ENCODE measurements around the gene MCM8.

The MCM8 gene

GRCh38 chr20:6040958-6041807 lies 90.7 kb downstream of the MCM8 start:
- H3K4me1 ChIP-seq (ENCODE audit: control insufficient read depth, insufficient read depth, low read length, poor library complexity, severe bottlenecking), result no peaks in the 10 kb centered on the region
- H3K9me3 ChIP-seq (ENCODE audit: control insufficient read depth, low read length), result no peaks in the 10 kb centered on the region
- H3K4me3 ChIP-seq (ENCODE audit: extremely low read depth, insufficient read depth, low read length, poor library complexity, severe bottlenecking), result no peak overlapping the region
- WGBS, 2 experiments (ENCODE audit: insufficient coverage in 2 of 2), result 96 to 98% methylated on average over 55 to 64 of the region's 67 CpGs
- peaks cover 87% of the 10 kb centered on the region for H3K36me3 ChIP-seq (ENCODE audit: control insufficient read depth, insufficient read depth, low read length)
- H3K27ac ChIP-seq (ENCODE audit: low read depth, low read length, severe bottlenecking), result no peak overlapping the region

GRCh38 chr20:6041808-6042265 lies 91.4 kb downstream of the MCM8 start:
- WGBS, 2 experiments (ENCODE audit: insufficient coverage in 2 of 2), result 95 to 96% methylated on average over 26 of the region's 26 CpGs
- Histone ChIP-seq H3K4me3 (ENCODE audit: extremely low read depth, insufficient read depth, low read length, poor library complexity, severe bottlenecking) (no peak overlapping the region), H3K9me3 (ENCODE audit: control insufficient read depth, low read length) (no peaks in the 10 kb centered on the region), H3K36me3 (ENCODE audit: control insufficient read depth, insufficient read depth, low read length) (peaks cover 83% of the 10 kb centered on the region), H3K4me1 (ENCODE audit: control insufficient read depth, insufficient read depth, low read length, poor library complexity, severe bottlenecking) (no peaks in the 10 kb centered on the region), H3K27ac (ENCODE audit: low read depth, low read length, severe bottlenecking) (no peak overlapping the region)

DNA sequence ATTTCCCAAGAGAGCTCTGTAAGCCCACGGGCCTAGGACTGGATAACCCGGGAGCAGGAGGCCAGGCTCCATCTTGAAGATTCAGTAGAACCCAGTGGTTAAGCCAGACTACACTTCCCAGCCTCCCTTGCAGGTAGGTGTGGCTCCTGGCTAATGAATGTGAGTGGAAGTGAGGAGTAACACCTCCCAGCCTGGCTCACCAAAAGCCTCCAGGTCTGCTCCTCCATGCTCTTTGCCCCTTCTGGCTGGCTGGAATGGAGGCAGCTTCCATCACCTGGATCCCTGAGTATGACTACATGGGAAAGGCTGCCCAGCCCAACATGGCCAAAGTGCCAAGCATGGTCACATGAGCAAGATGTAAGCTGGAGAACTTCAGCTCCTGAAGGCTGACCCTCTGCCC lies 93.7 kb downstream of the MCM8 start:
- H3K4me3 ChIP-seq (ENCODE audit: extremely low read depth, insufficient read depth, low read length, poor library complexity, severe bottlenecking), result no peak overlapping the region
- no peaks in the 10 kb centered on the region for H3K9me3 ChIP-seq (ENCODE audit: control insufficient read depth, low read length)
- no peak overlapping the region for H3K27ac ChIP-seq (ENCODE audit: low read depth, low read length, severe bottlenecking)
- WGBS, 2 experiments (ENCODE audit: insufficient coverage in 2 of 2), result 87 to 100% methylated on average over 1 to 2 of the region's 2 CpGs
- H3K36me3 ChIP-seq (ENCODE audit: control insufficient read depth, insufficient read depth, low read length), result peaks cover 75% of the 10 kb centered on the region
- no peaks in the 10 kb centered on the region for H3K4me1 ChIP-seq (ENCODE audit: control insufficient read depth, insufficient read depth, low read length, poor library complexity, severe bottlenecking)

GRCh38 chr20:6045566-6045965 lies 95.1 kb downstream of the MCM8 start:
- H3K9me3 ChIP-seq (ENCODE audit: control insufficient read depth, low read length), result no peaks in the 10 kb centered on the region
- peaks cover 77% of the 10 kb centered on the region for H3K36me3 ChIP-seq (ENCODE audit: control insufficient read depth, insufficient read depth, low read length)
- no peaks in the 10 kb centered on the region for H3K4me1 ChIP-seq (ENCODE audit: control insufficient read depth, insufficient read depth, low read length, poor library complexity, severe bottlenecking)
- no peak overlapping the region for H3K4me3 ChIP-seq (ENCODE audit: extremely low read depth, insufficient read depth, low read length, poor library complexity, severe bottlenecking)
- no peak overlapping the region for H3K27ac ChIP-seq (ENCODE audit: low read depth, low read length, severe bottlenecking)

GRCh38 chr20:6046432-6046831 lies 96.0 kb downstream of the MCM8 start:
- peaks cover 71% of the 10 kb centered on the region for H3K36me3 ChIP-seq (ENCODE audit: control insufficient read depth, insufficient read depth, low read length)
- peaks cover 8% of the 10 kb centered on the region for H3K4me1 ChIP-seq (ENCODE audit: control insufficient read depth, insufficient read depth, low read length, poor library complexity, severe bottlenecking)
- no peak overlapping the region for H3K27ac ChIP-seq (ENCODE audit: low read depth, low read length, severe bottlenecking)
- no peak overlapping the region for H3K4me3 ChIP-seq (ENCODE audit: extremely low read depth, insufficient read depth, low read length, poor library complexity, severe bottlenecking)
- no peaks in the 10 kb centered on the region for H3K9me3 ChIP-seq (ENCODE audit: control insufficient read depth, low read length)
- WGBS, 2 experiments (ENCODE audit: insufficient coverage in 2 of 2), result 83 to 86% methylated on average over 1 of the region's 1 CpG

DNA sequence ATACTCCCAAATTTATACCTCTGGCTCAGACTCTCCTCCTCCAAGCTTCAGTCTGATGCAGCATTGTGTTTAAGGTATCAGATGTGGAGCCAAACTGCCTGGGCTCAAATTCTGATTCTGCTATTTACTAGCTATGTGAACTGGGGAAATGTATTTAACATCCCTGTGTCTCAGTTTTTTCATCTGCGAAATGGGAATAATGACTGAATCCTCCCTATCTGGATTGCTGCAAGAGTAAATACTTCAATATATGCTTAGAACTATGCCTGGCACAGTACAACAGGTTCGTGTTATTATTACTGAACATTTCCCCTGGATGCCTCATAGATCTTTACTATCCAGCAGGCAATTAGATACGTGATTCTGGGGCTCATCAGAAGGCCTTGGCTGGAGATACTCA lies 97.9 kb downstream of the MCM8 start:
- H3K36me3 ChIP-seq (ENCODE audit: control insufficient read depth, insufficient read depth, low read length), result peaks cover 52% of the 10 kb centered on the region
- no peak overlapping the region for H3K27ac ChIP-seq (ENCODE audit: low read depth, low read length, severe bottlenecking)
- WGBS, 2 experiments (ENCODE audit: insufficient coverage in 2 of 2), result 86 to 90% methylated on average over 1 to 3 of the region's 3 CpGs
- no peaks in the 10 kb centered on the region for H3K9me3 ChIP-seq (ENCODE audit: control insufficient read depth, low read length)
- peaks cover 11% of the 10 kb centered on the region for H3K4me1 ChIP-seq (ENCODE audit: control insufficient read depth, insufficient read depth, low read length, poor library complexity, severe bottlenecking)
- no peak overlapping the region for H3K4me3 ChIP-seq (ENCODE audit: extremely low read depth, insufficient read depth, low read length, poor library complexity, severe bottlenecking)
